Measurements from ENCODE around the gene NEURL1B.

- no peak for TF ChIP-seq POLR2A (IDR thresholded peaks at IDR 0.05)
- TF ChIP-seq CTCF (IDR thresholded peaks at IDR 0.05) = no peak
Observed at GRCh38 chr5:172729588-172729987, 88.5 kb downstream of the NEURL1B start.

Data from right lobe of liver (tissue), 4 donors.